ENCODE data around the gene REST. TPM values are rescaled to one million over a fixed set of nuclear protein-coding genes. Genes with fewer than 3 reads are reported as not detected.

Gene REST
- total RNA-seq, 1 experiment from 2014 or later: 28.3 TPM

DNA sequence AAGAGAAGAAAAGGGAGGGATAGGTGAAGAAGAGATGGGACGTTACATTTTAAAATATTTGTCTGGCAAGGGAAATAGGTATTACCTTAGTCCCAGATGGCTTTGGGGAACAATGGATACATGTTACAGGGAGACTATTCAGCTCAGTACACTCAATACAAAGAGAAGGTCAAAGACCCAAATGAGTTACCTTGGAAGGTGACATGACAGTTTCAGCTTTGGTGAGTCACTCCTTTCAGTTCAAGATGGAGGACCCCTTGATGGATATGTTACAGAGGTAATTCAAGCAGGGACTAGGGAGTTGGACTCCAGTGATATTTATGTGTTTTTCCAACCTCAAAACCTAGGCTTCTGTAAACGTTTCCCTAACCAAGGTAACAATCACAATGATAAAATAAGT, 64.7 kb downstream of the REST start:
- H3F3A ChIP-seq (ENCODE audit: insufficient read depth, low read depth): 0 out of 2 replicates have a peak, but pooled peaks cover 4% of the 10 kb centered on the region
- TF ChIP-seq, protein P1, sequence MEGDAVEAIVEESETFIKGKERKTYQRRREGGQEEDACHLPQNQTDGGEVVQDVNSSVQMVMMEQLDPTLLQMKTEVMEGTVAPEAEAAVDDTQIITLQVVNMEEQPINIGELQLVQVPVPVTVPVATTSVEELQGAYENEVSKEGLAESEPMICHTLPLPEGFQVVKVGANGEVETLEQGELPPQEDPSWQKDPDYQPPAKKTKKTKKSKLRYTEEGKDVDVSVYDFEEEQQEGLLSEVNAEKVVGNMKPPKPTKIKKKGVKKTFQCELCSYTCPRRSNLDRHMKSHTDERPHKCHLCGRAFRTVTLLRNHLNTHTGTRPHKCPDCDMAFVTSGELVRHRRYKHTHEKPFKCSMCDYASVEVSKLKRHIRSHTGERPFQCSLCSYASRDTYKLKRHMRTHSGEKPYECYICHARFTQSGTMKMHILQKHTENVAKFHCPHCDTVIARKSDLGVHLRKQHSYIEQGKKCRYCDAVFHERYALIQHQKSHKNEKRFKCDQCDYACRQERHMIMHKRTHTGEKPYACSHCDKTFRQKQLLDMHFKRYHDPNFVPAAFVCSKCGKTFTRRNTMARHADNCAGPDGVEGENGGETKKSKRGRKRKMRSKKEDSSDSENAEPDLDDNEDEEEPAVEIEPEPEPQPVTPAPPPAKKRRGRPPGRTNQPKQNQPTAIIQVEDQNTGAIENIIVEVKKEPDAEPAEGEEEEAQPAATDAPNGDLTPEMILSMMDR (conservative IDR thresholded peaks at IDR 0.05): no peak
- TF ChIP-seq EZH2 (IDR thresholded peaks at IDR 0.05; ENCODE audit: low read depth): no peak

GRCh38 chr4:56972809-56973208, 65.1 kb downstream of the REST start:
- no TSS peak for BruUV-seq (replicated peaks)
- Histone ChIP-seq H3K27ac (no peak overlapping the region), H3K79me2 (ENCODE audit: low read depth) (peaks cover 45% of the 10 kb centered on the region), H3K4me1 (replicated peaks; ENCODE audit: insufficient read depth) (peaks cover 8% of the 10 kb centered on the region), H3K9me2 (ENCODE audit: insufficient read depth) (no peaks in the 10 kb centered on the region), H2AFZ (no peak overlapping the region), H3K36me3 (ENCODE audit: low read depth) (peaks cover 21% of the 10 kb centered on the region), H3K27me3 (ENCODE audit: insufficient read depth, low read depth) (no peaks in the 10 kb centered on the region), H3K4me2 (no peak overlapping the region), H3K9me3 (ENCODE audit: insufficient read depth, low read depth) (no peaks in the 10 kb centered on the region), H4K20me1 (ENCODE audit: insufficient read depth) (peaks cover 17% of the 10 kb centered on the region), H3F3A (ENCODE audit: insufficient read depth, low read depth) (peaks cover 7% of the 10 kb centered on the region), H3K4me3 (no peak overlapping the region)
- POLR2A ChIA-PET (ENCODE audit: unreplicated experiment): no interaction called here
- no peak for DNase-seq
- TF ChIP-seq, protein P1 (conservative IDR thresholded peaks at IDR 0.05): no peak
- TF ChIP-seq EZH2 (IDR thresholded peaks at IDR 0.05; ENCODE audit: low read depth): no peak
- CTCF ChIA-PET: no interaction called here
- intact Hi-C loops (cut with micrococcal nuclease; ENCODE audit: unreplicated experiment): no loop called here

More for the DNA sequence above, 64.7 kb downstream of the REST start:
- ChIA-PET CTCF (no interaction called here), POLR2A (ENCODE audit: unreplicated experiment) (no interaction called here)
- intact Hi-C loops (cut with micrococcal nuclease; ENCODE audit: unreplicated experiment): no loop called here
- Histone ChIP-seq H3K4me1 (replicated peaks; ENCODE audit: insufficient read depth) (peaks cover 8% of the 10 kb centered on the region), H3K4me2 (no peak overlapping the region), H3K4me3 (no peak overlapping the region), H3K36me3 (ENCODE audit: low read depth) (peaks cover 21% of the 10 kb centered on the region), H3K27ac (no peak overlapping the region), H3K9me3 (ENCODE audit: insufficient read depth, low read depth) (no peaks in the 10 kb centered on the region), H4K20me1 (ENCODE audit: insufficient read depth) (peaks cover 17% of the 10 kb centered on the region), H3K27me3 (ENCODE audit: insufficient read depth, low read depth) (no peaks in the 10 kb centered on the region), H3K9me2 (ENCODE audit: insufficient read depth) (no peaks in the 10 kb centered on the region), H2AFZ (no peak overlapping the region), H3K79me2 (ENCODE audit: low read depth) (peaks cover 45% of the 10 kb centered on the region)
- no peak for DNase-seq
- no TSS peak for BruUV-seq (replicated peaks)

GRCh38 chr4:56973336-56973735, 65.6 kb downstream of the REST start:
- Histone ChIP-seq H3K27me3 (ENCODE audit: insufficient read depth, low read depth) (no peaks in the 10 kb centered on the region), H3K27ac (no peak overlapping the region), H3K4me2 (no peak overlapping the region), H3K36me3 (ENCODE audit: low read depth) (peaks cover 21% of the 10 kb centered on the region), H3F3A (ENCODE audit: insufficient read depth, low read depth) (peaks cover 11% of the 10 kb centered on the region), H4K20me1 (ENCODE audit: insufficient read depth) (peaks cover 17% of the 10 kb centered on the region), H2AFZ (no peak overlapping the region), H3K9me3 (ENCODE audit: insufficient read depth, low read depth) (no peaks in the 10 kb centered on the region), H3K79me2 (ENCODE audit: low read depth) (peaks cover 45% of the 10 kb centered on the region), H3K4me1 (replicated peaks; ENCODE audit: insufficient read depth) (peaks cover 8% of the 10 kb centered on the region), H3K4me3 (no peak overlapping the region), H3K9me2 (ENCODE audit: insufficient read depth) (no peaks in the 10 kb centered on the region)
- ChIA-PET POLR2A (ENCODE audit: unreplicated experiment) (no interaction called here), CTCF (no interaction called here)
- TF ChIP-seq EZH2 (IDR thresholded peaks at IDR 0.05; ENCODE audit: low read depth): no peak
- TF ChIP-seq, protein P1 (conservative IDR thresholded peaks at IDR 0.05): no peak
- no TSS peak for BruUV-seq (replicated peaks)
- no peak for DNase-seq
- intact Hi-C loops (cut with micrococcal nuclease; ENCODE audit: unreplicated experiment): no loop called here
